Measurements from ENCODE around the gene IP6K1.
"Not testable (repeated sequence)": the region's sequence is repeated elsewhere in the genome, so short reads cannot be mapped to it uniquely, and the experiment has no call there.

Gene IP6K1
- 33.9 to 41.4 (median 39.9) reads per million in 3 donors for total RNA-seq

DNA sequence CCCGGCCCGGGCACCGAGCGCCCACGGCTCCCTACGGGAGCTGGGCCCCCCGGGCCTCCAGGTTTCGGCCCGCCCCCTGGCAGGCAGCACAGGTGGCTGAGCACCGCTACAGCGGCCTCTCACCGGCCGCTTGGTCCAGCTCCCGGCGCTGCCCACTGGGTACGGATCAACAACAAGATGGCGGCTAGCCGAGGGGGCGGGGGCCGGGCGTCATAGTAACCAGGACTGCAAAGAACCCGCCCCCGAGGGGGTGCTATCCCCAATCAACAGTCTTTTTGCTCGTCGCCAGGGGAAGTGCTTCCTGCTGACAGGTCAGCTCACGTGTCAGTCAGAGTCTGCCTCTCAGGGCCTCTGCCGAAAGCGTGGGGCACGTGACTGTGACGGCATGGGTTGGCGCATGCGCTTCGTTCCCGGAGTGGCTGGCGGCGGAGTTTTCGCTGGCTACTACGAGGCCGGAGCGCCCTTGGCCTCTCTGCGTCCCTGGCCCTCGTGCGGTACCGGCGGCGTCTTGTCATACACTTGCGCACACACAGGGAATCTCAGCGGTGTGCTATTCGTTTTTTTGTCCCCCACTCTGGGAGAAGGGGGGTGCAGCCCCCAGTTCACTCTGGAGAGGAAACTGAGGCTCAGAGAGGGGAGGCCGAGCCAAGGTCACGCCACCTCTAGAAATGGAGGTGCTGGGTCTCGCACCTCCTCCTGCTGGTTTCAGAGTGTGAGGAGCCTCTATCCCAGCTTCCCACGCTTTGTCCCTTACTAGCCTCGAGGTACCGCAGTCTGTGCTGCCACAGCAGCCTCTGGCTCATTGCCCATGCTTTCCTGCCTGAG lies at the start of gene IP6K1:
Gene IP6K1, minus strand, starts transcription at position 186 of the 825 bp plus-strand sequence. CDS start 38,502 bp downstream, outside the sequence.
- H3K27ac ChIP-seq (ENCODE audit: insufficient read depth, low read length, poor library complexity, severe bottlenecking), result peak within 1 kb of the TSS; percentile 96
- no peaks in the 10 kb centered on the region for H3K9me3 ChIP-seq (ENCODE audit: control insufficient read depth, low read length)
- H3K27me3 ChIP-seq (replicated peaks; ENCODE audit: control insufficient read depth, insufficient read depth, low read length, poor library complexity, severe bottlenecking), result no peaks in the 10 kb centered on the region
- peak; percentile 97 to 100 (median 100) for DNase-seq
- peaks cover 13% of the 10 kb centered on the region for H3K4me1 ChIP-seq (ENCODE audit: control insufficient read depth, insufficient read depth, low read length, poor library complexity, severe bottlenecking)
- H3K36me3 ChIP-seq (ENCODE audit: control insufficient read depth, insufficient read depth, low read length), result peaks cover 4% of the 10 kb centered on the region
- H3K4me3 ChIP-seq (ENCODE audit: insufficient read depth, low read depth, low read length, poor library complexity, severe bottlenecking), result peak within 1 kb of the TSS; percentile 98

DNA sequence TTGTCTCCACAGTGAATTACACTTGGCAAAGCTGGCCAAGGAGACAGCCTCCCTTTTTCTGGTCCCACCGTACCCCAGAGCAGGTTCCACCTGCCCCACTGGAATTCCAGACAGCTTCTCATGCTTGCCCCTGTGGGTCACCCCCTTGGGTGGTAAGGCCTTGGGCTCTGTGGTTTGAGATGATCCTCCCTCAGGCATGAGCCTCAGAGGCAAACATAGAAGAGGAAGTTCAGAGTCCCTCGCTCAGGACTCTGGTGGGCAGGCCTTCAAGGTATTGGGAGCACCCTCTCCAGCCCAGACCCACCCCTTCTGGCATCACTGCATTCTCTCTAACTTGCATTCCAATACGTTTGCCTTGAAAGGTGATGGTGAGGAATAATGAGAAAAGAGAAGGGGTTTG lies 45.0 kb upstream of the IP6K1 start:
- no peaks in the 10 kb centered on the region for H3K27me3 ChIP-seq (replicated peaks; ENCODE audit: control insufficient read depth, insufficient read depth, low read length, poor library complexity, severe bottlenecking)
- DNase-seq, result no peak
- H3K27ac ChIP-seq (ENCODE audit: insufficient read depth, low read length, poor library complexity, severe bottlenecking), result no peak overlapping the region
- H3K9me3 ChIP-seq (ENCODE audit: control insufficient read depth, low read length), result no peaks in the 10 kb centered on the region
- no peaks in the 10 kb centered on the region for H3K36me3 ChIP-seq (ENCODE audit: control insufficient read depth, insufficient read depth, low read length)
- H3K4me1 ChIP-seq (ENCODE audit: control insufficient read depth, insufficient read depth, low read length, poor library complexity, severe bottlenecking), result no peaks in the 10 kb centered on the region
- no peak overlapping the region for H3K4me3 ChIP-seq (ENCODE audit: insufficient read depth, low read depth, low read length, poor library complexity, severe bottlenecking)

DNA sequence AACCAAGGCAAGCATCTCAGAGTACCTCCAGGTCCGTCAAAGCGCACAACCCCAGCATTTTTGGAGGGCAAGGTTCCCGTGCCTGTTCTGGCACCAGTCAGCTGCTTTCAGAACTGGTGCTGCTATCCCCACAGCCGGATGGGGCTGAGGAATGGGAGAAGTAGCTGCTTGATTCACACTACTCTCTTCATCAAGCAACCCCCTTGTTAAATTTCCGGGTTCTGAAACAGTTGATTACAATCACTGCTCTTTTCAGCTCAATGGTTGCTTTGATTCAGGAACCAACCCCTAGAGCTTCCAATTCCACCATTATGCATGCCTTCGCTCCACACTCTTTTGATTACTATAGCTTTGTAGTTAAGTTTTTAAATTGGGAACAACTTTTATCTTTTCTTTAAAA lies 39.7 kb upstream of the IP6K1 start:
- Histone ChIP-seq H3K9me3 (ENCODE audit: control insufficient read depth, low read length) (no peaks in the 10 kb centered on the region), H3K27me3 (replicated peaks; ENCODE audit: control insufficient read depth, insufficient read depth, low read length, poor library complexity, severe bottlenecking) (no peaks in the 10 kb centered on the region), H3K4me3 (ENCODE audit: insufficient read depth, low read depth, low read length, poor library complexity, severe bottlenecking) (no peak overlapping the region), H3K4me1 (ENCODE audit: control insufficient read depth, insufficient read depth, low read length, poor library complexity, severe bottlenecking) (no peaks in the 10 kb centered on the region), H3K27ac (ENCODE audit: insufficient read depth, low read length, poor library complexity, severe bottlenecking) (no peak overlapping the region), H3K36me3 (ENCODE audit: control insufficient read depth, insufficient read depth, low read length) (no peaks in the 10 kb centered on the region)
- DNase-seq, result no peak

DNA sequence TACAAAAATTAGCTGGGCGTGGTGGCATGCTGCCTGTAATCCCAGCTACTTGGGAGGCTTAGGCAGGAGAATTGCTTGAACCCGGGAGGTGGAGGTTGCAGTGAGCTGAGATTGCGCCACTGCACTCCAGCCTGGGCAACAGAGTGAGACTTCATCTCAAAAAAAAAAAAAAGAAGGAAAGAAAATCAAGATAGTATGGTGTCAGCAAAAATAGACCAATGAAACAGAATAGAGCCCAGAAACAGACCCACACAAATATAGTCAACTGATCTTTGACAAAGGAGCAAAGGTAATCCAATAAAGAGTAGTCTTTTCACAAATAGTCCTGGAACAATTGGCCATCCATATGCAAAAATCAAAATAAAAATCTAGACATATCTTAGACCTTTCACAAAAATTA lies 36.8 kb upstream of the IP6K1 start:
- H3K9me3 ChIP-seq (ENCODE audit: control insufficient read depth, low read length); H3K27ac ChIP-seq (ENCODE audit: insufficient read depth, low read length, poor library complexity, severe bottlenecking); H3K36me3 ChIP-seq (ENCODE audit: control insufficient read depth, insufficient read depth, low read length); H3K4me3 ChIP-seq (ENCODE audit: insufficient read depth, low read depth, low read length, poor library complexity, severe bottlenecking); H3K4me1 ChIP-seq (ENCODE audit: control insufficient read depth, insufficient read depth, low read length, poor library complexity, severe bottlenecking); H3K27me3 ChIP-seq (replicated peaks; ENCODE audit: control insufficient read depth, insufficient read depth, low read length, poor library complexity, severe bottlenecking); DNase-seq: not testable (repeated sequence)

DNA sequence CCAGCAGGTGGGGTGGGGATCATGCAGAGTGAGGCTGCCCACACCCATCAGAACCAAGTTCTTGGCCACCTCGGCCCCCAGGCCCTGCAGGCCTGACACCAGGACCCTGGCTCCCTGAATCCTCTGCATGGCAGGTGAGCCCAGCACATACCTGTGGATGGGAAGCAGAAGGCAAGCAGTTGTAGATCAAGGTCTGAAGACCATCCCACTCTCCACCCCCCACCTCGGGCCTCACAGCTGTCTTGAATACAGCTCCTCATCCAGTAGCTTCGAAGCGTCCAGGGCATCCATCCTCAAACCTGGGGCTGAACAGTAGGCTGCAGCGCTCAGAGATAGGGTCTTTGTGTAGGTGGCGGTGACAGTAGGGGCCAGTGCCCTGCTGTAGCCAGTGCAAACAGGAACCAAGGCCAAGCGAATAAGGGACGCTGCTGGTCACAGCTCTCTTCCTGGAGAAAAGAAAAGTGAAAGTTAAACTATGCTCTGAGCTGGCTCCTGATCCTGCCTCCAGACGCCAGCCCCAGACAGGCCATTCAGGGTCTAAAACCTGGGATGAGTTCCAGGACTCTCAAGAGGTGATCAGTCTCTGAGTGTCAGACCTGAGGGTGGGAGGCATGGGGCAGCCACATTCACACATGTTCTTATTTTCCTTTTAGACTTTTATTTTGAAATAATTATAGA lies 27.3 kb upstream of the IP6K1 start, which contains the start of gene UBA7:
Gene UBA7, minus strand, starts transcription at position 457 of the 678 bp plus-strand sequence. Its CDS starts 166 bp downstream, at position 291.
- no peaks in the 10 kb centered on the region for H3K27me3 ChIP-seq (replicated peaks; ENCODE audit: control insufficient read depth, insufficient read depth, low read length, poor library complexity, severe bottlenecking)
- peak in 1 of 3 donors; percentile 14 for DNase-seq
- H3K9me3 ChIP-seq (ENCODE audit: control insufficient read depth, low read length), result no peaks in the 10 kb centered on the region
- peaks cover 31% of the 10 kb centered on the region for H3K36me3 ChIP-seq (ENCODE audit: control insufficient read depth, insufficient read depth, low read length)
- peaks cover 12% of the 10 kb centered on the region for H3K4me1 ChIP-seq (ENCODE audit: control insufficient read depth, insufficient read depth, low read length, poor library complexity, severe bottlenecking)
- peak within 1 kb of the TSS; percentile 62 for H3K4me3 ChIP-seq (ENCODE audit: insufficient read depth, low read depth, low read length, poor library complexity, severe bottlenecking)
- peak within 1 kb of the TSS; percentile 73 for H3K27ac ChIP-seq (ENCODE audit: insufficient read depth, low read length, poor library complexity, severe bottlenecking)

GRCh38 chr3:49812916-49813496 lies 26.7 kb upstream of the IP6K1 start:
- peaks cover 31% of the 10 kb centered on the region for H3K36me3 ChIP-seq (ENCODE audit: control insufficient read depth, insufficient read depth, low read length)

GRCh38 chr3:49807431-49808114 lies 21.2 kb upstream of the IP6K1 start:
- no peak overlapping the region for H3K27ac ChIP-seq (ENCODE audit: insufficient read depth, low read length, poor library complexity, severe bottlenecking)
- H3K9me3 ChIP-seq (ENCODE audit: control insufficient read depth, low read length), result no peaks in the 10 kb centered on the region
- peaks cover 31% of the 10 kb centered on the region for H3K36me3 ChIP-seq (ENCODE audit: control insufficient read depth, insufficient read depth, low read length)
- H3K4me1 ChIP-seq (ENCODE audit: control insufficient read depth, insufficient read depth, low read length, poor library complexity, severe bottlenecking), result peaks cover 26% of the 10 kb centered on the region
- H3K4me3 ChIP-seq (ENCODE audit: insufficient read depth, low read depth, low read length, poor library complexity, severe bottlenecking), result no peak overlapping the region
- no peaks in the 10 kb centered on the region for H3K27me3 ChIP-seq (replicated peaks; ENCODE audit: control insufficient read depth, insufficient read depth, low read length, poor library complexity, severe bottlenecking)
- DNase-seq, result no peak

More at GRCh38 chr3:49812916-49813496, 26.7 kb upstream of the IP6K1 start:
- no peaks in the 10 kb centered on the region for H3K27me3 ChIP-seq (replicated peaks; ENCODE audit: control insufficient read depth, insufficient read depth, low read length, poor library complexity, severe bottlenecking)
- H3K4me3 ChIP-seq (ENCODE audit: insufficient read depth, low read depth, low read length, poor library complexity, severe bottlenecking), result peak overlapping the region; percentile 62
- no peak for DNase-seq
- H3K27ac ChIP-seq (ENCODE audit: insufficient read depth, low read length, poor library complexity, severe bottlenecking), result peak overlapping the region; percentile 73
- peaks cover 12% of the 10 kb centered on the region for H3K4me1 ChIP-seq (ENCODE audit: control insufficient read depth, insufficient read depth, low read length, poor library complexity, severe bottlenecking)
- H3K9me3 ChIP-seq (ENCODE audit: control insufficient read depth, low read length), result no peaks in the 10 kb centered on the region

DNA sequence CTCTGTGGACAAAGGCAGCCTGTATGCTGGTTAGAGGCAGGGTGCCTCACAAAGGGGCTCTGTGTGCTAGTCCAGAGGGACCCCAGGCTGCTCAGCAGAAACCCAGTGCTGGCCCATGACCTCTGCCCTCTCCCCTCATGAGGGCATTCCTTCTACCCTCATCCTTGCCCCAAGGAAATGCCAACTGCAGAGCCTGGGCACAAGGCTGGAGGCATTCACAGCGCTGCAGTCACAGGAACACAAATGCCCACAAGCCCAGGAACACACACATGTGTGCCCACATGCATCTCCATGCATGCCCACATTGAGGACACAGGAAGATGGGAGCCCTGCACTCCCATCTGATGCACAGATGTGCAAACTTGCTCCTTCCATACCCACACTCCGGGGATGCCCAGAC lies 20.5 kb upstream of the IP6K1 start:
- H3K4me3 ChIP-seq (ENCODE audit: insufficient read depth, low read depth, low read length, poor library complexity, severe bottlenecking), result no peak overlapping the region
- H3K9me3 ChIP-seq (ENCODE audit: control insufficient read depth, low read length), result no peaks in the 10 kb centered on the region
- no peak for DNase-seq
- H3K27me3 ChIP-seq (replicated peaks; ENCODE audit: control insufficient read depth, insufficient read depth, low read length, poor library complexity, severe bottlenecking), result no peaks in the 10 kb centered on the region
- H3K4me1 ChIP-seq (ENCODE audit: control insufficient read depth, insufficient read depth, low read length, poor library complexity, severe bottlenecking), result peaks cover 22% of the 10 kb centered on the region
- H3K36me3 ChIP-seq (ENCODE audit: control insufficient read depth, insufficient read depth, low read length), result peaks cover 28% of the 10 kb centered on the region
- H3K27ac ChIP-seq (ENCODE audit: insufficient read depth, low read length, poor library complexity, severe bottlenecking), result peak overlapping the region; percentile 42

DNA sequence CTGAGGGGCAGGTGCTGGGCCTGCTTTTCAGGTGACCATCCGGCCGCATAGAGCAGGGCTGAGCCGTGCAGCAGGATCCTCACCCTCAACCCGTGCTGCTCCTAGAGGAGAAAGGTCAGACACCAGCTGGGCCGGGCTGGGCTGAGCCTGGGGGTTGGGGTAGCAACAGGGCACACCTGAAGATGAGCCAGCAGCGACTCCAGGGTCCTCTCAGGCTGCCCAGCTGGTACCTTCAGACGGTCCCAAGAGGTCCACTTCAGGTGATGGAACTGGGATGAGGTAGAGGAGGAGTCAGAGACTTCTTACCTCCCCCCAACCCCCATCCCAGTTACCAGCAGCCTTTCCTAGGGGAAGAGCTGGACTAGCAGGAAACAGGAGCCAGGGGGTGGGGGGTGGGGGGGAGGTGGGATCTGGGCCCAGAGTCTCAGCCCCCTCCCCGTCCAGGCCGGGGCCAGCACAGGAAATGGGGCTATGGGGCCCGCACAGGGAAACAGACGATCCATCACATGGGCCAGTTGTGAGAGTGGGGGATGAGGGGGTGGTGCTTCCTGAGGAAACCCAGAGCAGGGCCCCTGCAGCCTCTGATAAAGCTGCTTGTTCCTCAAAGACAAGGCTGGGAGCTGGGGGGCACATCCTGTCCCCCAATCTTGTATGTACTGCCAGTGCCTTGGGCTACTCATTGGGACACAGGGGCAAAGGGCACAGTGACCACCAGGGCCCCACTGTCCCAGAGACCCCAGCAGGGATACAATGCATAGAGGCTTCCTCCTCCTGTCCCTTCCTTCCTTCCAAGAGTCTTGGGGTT lies 19.8 kb upstream of the IP6K1 start:
- Histone ChIP-seq H3K4me1 (ENCODE audit: control insufficient read depth, insufficient read depth, low read length, poor library complexity, severe bottlenecking) (peaks cover 22% of the 10 kb centered on the region), H3K4me3 (ENCODE audit: insufficient read depth, low read depth, low read length, poor library complexity, severe bottlenecking) (no peak overlapping the region), H3K9me3 (ENCODE audit: control insufficient read depth, low read length) (no peaks in the 10 kb centered on the region), H3K36me3 (ENCODE audit: control insufficient read depth, insufficient read depth, low read length) (peaks cover 22% of the 10 kb centered on the region), H3K27me3 (replicated peaks; ENCODE audit: control insufficient read depth, insufficient read depth, low read length, poor library complexity, severe bottlenecking) (no peaks in the 10 kb centered on the region), H3K27ac (ENCODE audit: insufficient read depth, low read length, poor library complexity, severe bottlenecking) (peak overlapping the region; percentile 52)
- no peak for DNase-seq

Measured in effector memory CD4-positive, alpha-beta T cell (primary cell).